ENCODE measurements around the gene MRPS30.
"Not testable (repeated sequence)": the region's sequence is repeated elsewhere in the genome, so short reads cannot be mapped to it uniquely, and the experiment has no call there.

The MRPS30 gene

GRCh38 chr5:44789372-44789995 is 19.3 kb upstream of the MRPS30 start:
- not testable (repeated sequence) for H3K4me3 ChIP-seq (ENCODE audit: insufficient read depth, low read depth, low read length, poor library complexity, severe bottlenecking); H3K9me3 ChIP-seq (ENCODE audit: control insufficient read depth, low read length); H3K4me1 ChIP-seq (ENCODE audit: control insufficient read depth, insufficient read depth, low read length, poor library complexity, severe bottlenecking); H3K27me3 ChIP-seq (replicated peaks; ENCODE audit: control insufficient read depth, insufficient read depth, low read length, poor library complexity, severe bottlenecking); H3K36me3 ChIP-seq (ENCODE audit: control insufficient read depth, insufficient read depth, low read length); DNase-seq; H3K27ac ChIP-seq (ENCODE audit: insufficient read depth, low read length, poor library complexity, severe bottlenecking)

- H3K4me1 ChIP-seq (ENCODE audit: control insufficient read depth, insufficient read depth, low read length, poor library complexity, severe bottlenecking); H3K36me3 ChIP-seq (ENCODE audit: control insufficient read depth, insufficient read depth, low read length); H3K4me3 ChIP-seq (ENCODE audit: insufficient read depth, low read depth, low read length, poor library complexity, severe bottlenecking); H3K9me3 ChIP-seq (ENCODE audit: control insufficient read depth, low read length); H3K27me3 ChIP-seq (replicated peaks; ENCODE audit: control insufficient read depth, insufficient read depth, low read length, poor library complexity, severe bottlenecking); DNase-seq; H3K27ac ChIP-seq (ENCODE audit: insufficient read depth, low read length, poor library complexity, severe bottlenecking): not testable (repeated sequence)
Observed at GRCh38 chr5:44792031-44792673, 16.6 kb upstream of the MRPS30 start.

GRCh38 chr5:44794371-44794770 is 14.4 kb upstream of the MRPS30 start:
- Histone ChIP-seq H3K9me3 (ENCODE audit: control insufficient read depth, low read length) (no peaks in the 10 kb centered on the region), H3K4me1 (ENCODE audit: control insufficient read depth, insufficient read depth, low read length, poor library complexity, severe bottlenecking) (no peaks in the 10 kb centered on the region), H3K36me3 (ENCODE audit: control insufficient read depth, insufficient read depth, low read length) (no peaks in the 10 kb centered on the region), H3K27me3 (replicated peaks; ENCODE audit: control insufficient read depth, insufficient read depth, low read length, poor library complexity, severe bottlenecking) (no peaks in the 10 kb centered on the region), H3K27ac (ENCODE audit: insufficient read depth, low read length, poor library complexity, severe bottlenecking) (no peak overlapping the region), H3K4me3 (ENCODE audit: insufficient read depth, low read depth, low read length, poor library complexity, severe bottlenecking) (no peak overlapping the region)
- DNase-seq, result no peak

GRCh38 chr5:44795496-44795895 is 13.3 kb upstream of the MRPS30 start:
- no peaks in the 10 kb centered on the region for H3K27me3 ChIP-seq (replicated peaks; ENCODE audit: control insufficient read depth, insufficient read depth, low read length, poor library complexity, severe bottlenecking)

GRCh38 chr5:44797841-44798240 is 10.9 kb upstream of the MRPS30 start:
- H3K9me3 ChIP-seq (ENCODE audit: control insufficient read depth, low read length), result no peaks in the 10 kb centered on the region
- H3K27ac ChIP-seq (ENCODE audit: insufficient read depth, low read length, poor library complexity, severe bottlenecking), result no peak overlapping the region
- H3K4me3 ChIP-seq (ENCODE audit: insufficient read depth, low read depth, low read length, poor library complexity, severe bottlenecking), result no peak overlapping the region
- H3K4me1 ChIP-seq (ENCODE audit: control insufficient read depth, insufficient read depth, low read length, poor library complexity, severe bottlenecking), result no peaks in the 10 kb centered on the region
- no peaks in the 10 kb centered on the region for H3K27me3 ChIP-seq (replicated peaks; ENCODE audit: control insufficient read depth, insufficient read depth, low read length, poor library complexity, severe bottlenecking)
- H3K36me3 ChIP-seq (ENCODE audit: control insufficient read depth, insufficient read depth, low read length), result no peaks in the 10 kb centered on the region
- DNase-seq, result no peak

More at GRCh38 chr5:44795496-44795895, 13.3 kb upstream of the MRPS30 start:
- Histone ChIP-seq H3K27ac (ENCODE audit: insufficient read depth, low read length, poor library complexity, severe bottlenecking) (no peak overlapping the region), H3K36me3 (ENCODE audit: control insufficient read depth, insufficient read depth, low read length) (no peaks in the 10 kb centered on the region), H3K9me3 (ENCODE audit: control insufficient read depth, low read length) (no peaks in the 10 kb centered on the region), H3K4me1 (ENCODE audit: control insufficient read depth, insufficient read depth, low read length, poor library complexity, severe bottlenecking) (no peaks in the 10 kb centered on the region), H3K4me3 (ENCODE audit: insufficient read depth, low read depth, low read length, poor library complexity, severe bottlenecking) (no peak overlapping the region)
- DNase-seq, result no peak

- H3K4me1 ChIP-seq (ENCODE audit: control insufficient read depth, insufficient read depth, low read length, poor library complexity, severe bottlenecking), result no peaks in the 10 kb centered on the region
- H3K36me3 ChIP-seq (ENCODE audit: control insufficient read depth, insufficient read depth, low read length), result no peaks in the 10 kb centered on the region
- no peak overlapping the region for H3K4me3 ChIP-seq (ENCODE audit: insufficient read depth, low read depth, low read length, poor library complexity, severe bottlenecking)
- H3K9me3 ChIP-seq (ENCODE audit: control insufficient read depth, low read length), result no peaks in the 10 kb centered on the region
- H3K27ac ChIP-seq (ENCODE audit: insufficient read depth, low read length, poor library complexity, severe bottlenecking), result no peak overlapping the region
- DNase-seq, result no peak
- no peaks in the 10 kb centered on the region for H3K27me3 ChIP-seq (replicated peaks; ENCODE audit: control insufficient read depth, insufficient read depth, low read length, poor library complexity, severe bottlenecking)
Observed at GRCh38 chr5:44801992-44802391, 6.8 kb upstream of the MRPS30 start.

- Histone ChIP-seq H3K4me1 (ENCODE audit: control insufficient read depth, insufficient read depth, low read length, poor library complexity, severe bottlenecking) (peaks cover 11% of the 10 kb centered on the region), H3K36me3 (ENCODE audit: control insufficient read depth, insufficient read depth, low read length) (peaks cover 7% of the 10 kb centered on the region), H3K9me3 (ENCODE audit: control insufficient read depth, low read length) (no peaks in the 10 kb centered on the region), H3K4me3 (ENCODE audit: insufficient read depth, low read depth, low read length, poor library complexity, severe bottlenecking) (no peak overlapping the region), H3K27ac (ENCODE audit: insufficient read depth, low read length, poor library complexity, severe bottlenecking) (no peak overlapping the region), H3K27me3 (replicated peaks; ENCODE audit: control insufficient read depth, insufficient read depth, low read length, poor library complexity, severe bottlenecking) (no peaks in the 10 kb centered on the region)
- no peak for DNase-seq
Observed at GRCh38 chr5:44806608-44807007, 2.1 kb upstream of the MRPS30 start.

- no peak for DNase-seq
- Histone ChIP-seq H3K27ac (ENCODE audit: insufficient read depth, low read length, poor library complexity, severe bottlenecking) (no peak overlapping the region), H3K36me3 (ENCODE audit: control insufficient read depth, insufficient read depth, low read length) (peaks cover 13% of the 10 kb centered on the region), H3K4me1 (ENCODE audit: control insufficient read depth, insufficient read depth, low read length, poor library complexity, severe bottlenecking) (peaks cover 11% of the 10 kb centered on the region), H3K4me3 (ENCODE audit: insufficient read depth, low read depth, low read length, poor library complexity, severe bottlenecking) (no peak overlapping the region), H3K27me3 (replicated peaks; ENCODE audit: control insufficient read depth, insufficient read depth, low read length, poor library complexity, severe bottlenecking) (no peaks in the 10 kb centered on the region), H3K9me3 (ENCODE audit: control insufficient read depth, low read length) (no peaks in the 10 kb centered on the region)
Observed at GRCh38 chr5:44807269-44807668, 1.5 kb upstream of the MRPS30 start.

- H3K27ac ChIP-seq (ENCODE audit: insufficient read depth, low read length, poor library complexity, severe bottlenecking), result peak overlapping the region; percentile 76
- H3K9me3 ChIP-seq (ENCODE audit: control insufficient read depth, low read length), result no peaks in the 10 kb centered on the region
- H3K36me3 ChIP-seq (ENCODE audit: control insufficient read depth, insufficient read depth, low read length), result peaks cover 29% of the 10 kb centered on the region
- no peaks in the 10 kb centered on the region for H3K27me3 ChIP-seq (replicated peaks; ENCODE audit: control insufficient read depth, insufficient read depth, low read length, poor library complexity, severe bottlenecking)
- H3K4me1 ChIP-seq (ENCODE audit: control insufficient read depth, insufficient read depth, low read length, poor library complexity, severe bottlenecking), result peaks cover 11% of the 10 kb centered on the region
- H3K4me3 ChIP-seq (ENCODE audit: insufficient read depth, low read depth, low read length, poor library complexity, severe bottlenecking), result peak overlapping the region; percentile 94
- DNase-seq, result peak; percentile 17 to 30 (median 25)
Observed at GRCh38 chr5:44809215-44809955, 638 bp downstream of the MRPS30 start.

- peaks cover 33% of the 10 kb centered on the region for H3K36me3 ChIP-seq (ENCODE audit: control insufficient read depth, insufficient read depth, low read length)
- no peaks in the 10 kb centered on the region for H3K9me3 ChIP-seq (ENCODE audit: control insufficient read depth, low read length)
- no peak for DNase-seq
- H3K4me1 ChIP-seq (ENCODE audit: control insufficient read depth, insufficient read depth, low read length, poor library complexity, severe bottlenecking), result peaks cover 11% of the 10 kb centered on the region
- peak overlapping the region; percentile 94 for H3K4me3 ChIP-seq (ENCODE audit: insufficient read depth, low read depth, low read length, poor library complexity, severe bottlenecking)
- peak overlapping the region; percentile 76 for H3K27ac ChIP-seq (ENCODE audit: insufficient read depth, low read length, poor library complexity, severe bottlenecking)
- no peaks in the 10 kb centered on the region for H3K27me3 ChIP-seq (replicated peaks; ENCODE audit: control insufficient read depth, insufficient read depth, low read length, poor library complexity, severe bottlenecking)
Observed at GRCh38 chr5:44809956-44810420, 1.2 kb downstream of the MRPS30 start.

Measured in effector memory CD4-positive, alpha-beta T cell (primary cell).